ENCODE data around the gene C9orf85.

- no peak for TF ChIP-seq POLR2AphosphoS5 (IDR thresholded peaks at IDR 0.05)
- TF ChIP-seq CTCF (IDR thresholded peaks at IDR 0.05; ENCODE audit: poor library complexity, severe bottlenecking): no peak
- TF ChIP-seq REST (IDR thresholded peaks at IDR 0.05; ENCODE audit: borderline replicate concordance): no peak
- TF ChIP-seq RAD21 (conservative IDR thresholded peaks at IDR 0.05): no peak
These were observed 33.4 kb downstream of the C9orf85 start for GRCh38 chr9:71944754-71945375.

Measured in neural cell (in vitro differentiated cells).